Heart left ventricle (tissue), 13 donors: Measurements from ENCODE around the gene TMEM236.

ENCODE experiments used
- CTCF ChIP-seq, 12 donors: fragments of 200-600 bp; sonication (generic) in 4 of 12; IDR thresholded peaks; one replicate each; pipeline versions ENCODE4 v1.5.0 to v1.8.0; 2018 to 2022; ENCODE audit warnings: antibody characterized with exemption in 12 of 12, mild to moderate bottlenecking in 5 of 12
- POLR2A ChIP-seq, 2 donors: fragments of 450-650 bp; IDR thresholded peaks; one replicate each; pipeline ENCODE4 v1.6.1; 2017; ENCODE audit warnings: antibody characterized with exemption in 2 of 2, mild to moderate bottlenecking in 2 of 2, moderate library complexity in 2 of 2
- donor health status: ischemic (EF 13 %, LVEDD 7.1; RV severe dilation, severe dysfunction).
- donor health status: DM: no; HTN: yes; CAD: no.
- donor health status: DM: no; HTN: no; CAD: no.
- donor health status: ischemic (EF 25% LVEDD 6.9; RV normal size, moderate dysfunction).
- donor health status: ischemic (EF 25% LVEDD 5.7; RV mildly dilated, moderate dysfunction).
- donor health status: ischemic (EF 35%, LVEDD 5.7; RV mildly dilated, moderate dysfunction).
- donor health status: nonischemic (EF 11% LVEDD 7.7; RV severe dilation, severe dysfunction).
- donor health status: DM: yes; HTN: yes; CAD: no.
- donor health status: PGD.
- donor health status: ischemic (EF 29% LVEDD 5.4; RV normal size, mild dysfunction).
- donor health status: nonischemic (EF 23%, LVEDD 6.1; RV moderate dilation, normal function).

GRCh38 chr10:17841050-17841449 lies 89.0 kb downstream of the TMEM236 start:
- TF ChIP-seq CTCF (IDR thresholded peaks at IDR 0.05): no peak
- no peak for TF ChIP-seq POLR2A (IDR thresholded peaks at IDR 0.05)
